HS-27A (cell line): ENCODE results near the gene NEFH.
"Not testable (repeated sequence)": the region's sequence is repeated elsewhere in the genome, so short reads cannot be mapped to it uniquely, and the experiment has no call there.

Source experiments
- DNase-seq: peaks from one replicate; pipeline ENCODE4 v3.0.0-alpha.2; 2012; ENCODE audit warnings: low read depth, missing footprints

NEFH gene

GRCh38 chr22:29479417-29480261 is at the start of gene NEFH:
Gene NEFH (plus strand): TSS chr22:29480218. CDS start chr22:29480263, 45 bp downstream.
- no peak for DNase-seq

- no peak for DNase-seq
These were observed 48.0 kb upstream of the NEFH start for GRCh38 chr22:29431986-29432385.

GRCh38 chr22:29433856-29434255 is 46.2 kb upstream of the NEFH start:
- DNase-seq = no peak

- DNase-seq = no peak
These were observed 45.7 kb upstream of the NEFH start for GRCh38 chr22:29434288-29434687.

GRCh38 chr22:29435236-29436136 is 44.5 kb upstream of the NEFH start:
- no peak for DNase-seq

- not testable (repeated sequence) for DNase-seq
These were observed 41.7 kb upstream of the NEFH start, which contains the start of gene RFPL1 for GRCh38 chr22:29438283-29438682. Gene RFPL1 (plus strand): TSS chr22:29438583.

GRCh38 chr22:29442976-29443375 is 37.0 kb upstream of the NEFH start:
- DNase-seq = no peak

- DNase-seq = no peak
These were observed 36.6 kb upstream of the NEFH start for GRCh38 chr22:29443452-29443851.

GRCh38 chr22:29443861-29444792 is 35.9 kb upstream of the NEFH start:
- DNase-seq = no peak

GRCh38 chr22:29445508-29445907 is 34.5 kb upstream of the NEFH start:
- DNase-seq = no peak

- no peak for DNase-seq
These were observed 32.1 kb upstream of the NEFH start for GRCh38 chr22:29447906-29448305.

- no peak for DNase-seq
These were observed 30.6 kb upstream of the NEFH start for GRCh38 chr22:29449296-29449875.

- DNase-seq = no peak
These were observed 29.8 kb upstream of the NEFH start for GRCh38 chr22:29450222-29450621.

- no peak for DNase-seq
These were observed 28.2 kb upstream of the NEFH start for GRCh38 chr22:29451863-29452262.

- no peak for DNase-seq
These were observed 25.7 kb upstream of the NEFH start for GRCh38 chr22:29454276-29454675.

GRCh38 chr22:29456211-29456671 is 23.8 kb upstream of the NEFH start:
- DNase-seq = no peak

GRCh38 chr22:29457730-29458129 is 22.3 kb upstream of the NEFH start:
- no peak for DNase-seq

GRCh38 chr22:29458551-29458950 is 21.5 kb upstream of the NEFH start:
- no peak for DNase-seq

- no peak for DNase-seq
These were observed 20.2 kb upstream of the NEFH start for GRCh38 chr22:29459773-29460172.

- DNase-seq = no peak
These were observed 18.8 kb upstream of the NEFH start for GRCh38 chr22:29461263-29461662.

- no peak for DNase-seq
These were observed 16.4 kb upstream of the NEFH start for GRCh38 chr22:29463629-29464028.
